GM19397 (cell line): ENCODE data around the gene PTPRK.

ENCODE experiments used
- ATAC-seq: cut with Tn5 transposase; IDR thresholded peaks from one replicate; pipeline ENCODE4 v1.9.1; 2021; ENCODE audit warnings: mild to moderate bottlenecking, moderate library complexity; ENCODE audit not compliant: unreplicated experiment

Gene PTPRK

DNA sequence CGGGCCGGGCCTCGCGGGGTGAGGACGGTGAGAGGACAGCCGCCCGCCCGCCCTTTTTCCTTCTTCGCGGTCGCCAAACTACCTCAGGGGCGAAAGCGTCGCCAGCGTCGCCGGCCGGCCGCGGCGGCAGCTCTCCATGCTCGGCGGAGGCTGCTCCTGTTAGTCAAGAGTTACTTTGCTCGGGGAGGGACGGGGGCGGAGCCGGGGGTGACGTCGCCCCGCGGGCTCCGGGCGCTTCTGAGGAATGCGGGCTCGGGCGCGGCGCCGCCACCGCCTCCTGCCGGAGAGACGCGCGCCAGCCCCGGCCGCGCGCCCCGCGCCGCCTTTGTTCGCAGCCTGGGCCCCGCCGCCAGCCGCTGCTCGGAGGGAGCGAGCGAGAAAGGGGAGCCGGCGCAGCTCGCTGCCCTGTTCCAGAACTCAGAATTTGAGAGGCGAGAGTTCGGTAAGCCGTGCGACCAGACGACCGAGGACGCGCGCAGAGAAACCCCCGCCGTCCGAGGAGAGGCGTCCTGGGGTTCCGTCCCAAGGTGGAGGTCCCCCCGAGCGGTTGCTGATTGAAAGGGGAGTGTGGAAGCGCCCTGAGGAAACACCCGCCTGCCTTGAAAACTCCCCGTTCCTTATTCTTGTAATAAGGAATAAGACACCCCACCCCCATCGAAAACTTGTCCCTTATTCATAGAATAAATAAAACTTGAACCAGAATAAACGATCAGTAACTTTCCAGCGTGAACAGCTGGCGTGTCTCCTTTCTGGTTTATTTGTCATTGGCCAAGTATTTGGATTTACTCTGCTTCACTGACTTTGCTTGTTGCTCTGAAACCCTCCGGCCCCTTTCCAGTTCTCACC lies at the start of gene PTPRK:
Gene PTPRK, minus strand, starts transcription at position 164 of the 846 bp plus-strand sequence. CDS start 241 bp downstream, outside the sequence.
- peak; percentile 86 for ATAC-seq

DNA sequence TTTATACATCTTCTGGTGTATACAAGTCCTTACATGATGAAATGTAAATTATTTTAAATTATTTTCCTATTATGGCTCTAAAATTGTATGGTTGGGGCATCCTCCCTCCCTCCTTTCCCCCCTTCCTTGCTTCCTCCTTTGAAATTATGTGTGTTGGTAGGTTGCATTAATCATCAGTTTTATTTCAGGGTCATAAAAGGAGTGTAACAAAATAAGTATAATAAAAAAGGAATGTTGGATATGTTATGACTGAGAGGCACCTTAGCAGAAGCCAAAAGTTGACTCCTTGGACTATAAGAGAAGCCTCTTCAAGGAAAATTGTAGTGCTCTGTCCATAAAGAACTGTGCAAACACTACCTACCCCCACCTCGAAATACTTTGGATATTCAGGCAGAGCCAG lies 46.6 kb upstream of the PTPRK start:
- no peak for ATAC-seq

DNA sequence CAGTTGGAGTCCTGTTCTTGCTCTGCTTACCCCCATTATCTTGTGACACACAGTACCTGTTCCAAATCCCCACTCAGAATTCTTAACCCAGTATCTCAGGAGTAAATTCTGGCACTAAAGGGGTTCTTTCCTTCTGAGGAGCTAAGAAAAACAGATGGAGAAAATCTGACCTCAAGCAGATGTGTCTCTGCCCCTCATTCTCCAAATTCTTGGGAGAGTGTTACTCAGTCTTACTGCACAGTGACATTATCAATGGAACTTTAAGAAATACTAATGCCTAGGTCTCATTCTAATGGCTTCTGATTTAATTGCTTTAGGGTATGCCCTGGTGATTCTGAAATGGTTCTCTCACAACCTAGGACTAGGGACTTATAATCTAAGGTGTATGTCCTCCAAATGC lies 40.6 kb upstream of the PTPRK start:
- no peak for ATAC-seq

DNA sequence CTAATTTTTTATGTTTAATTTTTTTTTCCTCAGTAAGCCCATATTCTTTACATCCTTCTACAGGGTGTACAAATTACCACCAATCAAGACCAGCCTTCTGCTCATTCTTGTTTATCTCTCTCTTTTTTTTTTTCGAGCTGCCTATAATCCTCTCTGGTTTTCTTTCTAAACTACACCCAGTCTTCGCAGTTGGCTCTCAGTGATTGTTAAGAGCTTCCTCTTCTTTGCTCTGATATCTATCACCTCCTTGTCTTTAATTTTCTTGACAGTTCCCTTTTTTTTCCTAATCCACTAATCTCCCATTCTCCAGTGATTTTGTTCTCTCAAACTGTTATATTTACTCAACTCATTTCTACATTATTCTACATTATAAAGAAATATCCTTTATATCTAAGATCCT lies 38.5 kb upstream of the PTPRK start:
- no peak for ATAC-seq

DNA sequence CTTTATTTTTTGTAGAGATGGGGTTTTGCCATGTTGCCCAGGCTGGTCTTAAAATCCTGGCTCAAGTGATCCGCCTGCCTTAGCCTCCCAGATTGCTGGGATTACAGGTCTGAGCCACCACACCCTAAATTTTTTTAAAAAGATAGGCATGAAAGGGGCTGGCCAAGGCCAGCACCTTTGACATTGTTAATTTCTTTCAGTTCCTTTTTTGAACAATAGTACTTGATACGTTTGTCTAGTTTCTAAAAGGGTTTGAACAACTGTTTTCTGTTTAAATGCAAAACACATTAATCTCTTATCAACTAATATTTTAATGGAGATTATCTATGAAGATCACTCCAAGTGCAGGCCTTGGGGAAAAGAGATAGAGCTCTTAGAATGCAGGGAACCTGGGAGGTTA lies 37.6 kb upstream of the PTPRK start:
- no peak for ATAC-seq

DNA sequence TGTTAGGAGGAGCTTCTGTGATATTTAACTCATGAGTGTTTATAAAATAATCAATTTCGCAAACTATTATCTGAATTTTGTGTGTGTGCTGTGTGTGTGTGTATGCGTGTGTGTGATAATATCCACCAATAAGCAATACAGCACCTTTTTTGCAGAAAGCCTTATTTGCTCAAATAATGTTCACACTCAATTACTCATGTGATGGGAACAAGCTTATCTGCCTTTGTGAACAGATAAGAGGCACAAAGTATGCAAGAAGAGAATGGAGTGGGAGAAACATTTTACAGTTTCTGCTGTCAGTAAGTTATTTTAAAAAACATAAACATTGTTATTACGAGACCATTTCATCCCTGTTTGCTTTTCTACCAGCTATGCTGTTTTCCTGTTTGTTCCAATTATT lies 36.7 kb upstream of the PTPRK start:
- ATAC-seq, result no peak

DNA sequence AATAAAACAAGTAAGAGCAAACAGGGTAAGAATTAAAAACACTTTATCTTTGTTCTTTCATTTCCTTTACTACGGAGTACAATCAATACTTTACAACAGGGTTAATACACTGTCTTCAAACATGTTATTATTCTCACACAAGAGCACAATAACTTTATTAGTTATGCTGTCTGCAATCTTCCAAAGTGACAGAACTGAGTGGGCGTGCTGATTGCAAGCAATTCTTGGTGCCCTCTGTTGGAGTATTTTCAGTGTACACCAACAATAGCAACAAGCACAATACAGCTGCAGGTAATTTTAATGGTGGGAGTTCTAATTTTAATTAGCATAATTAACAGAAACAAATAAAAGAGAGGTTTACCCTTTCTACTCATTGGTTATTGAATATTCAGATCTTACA lies 33.9 kb upstream of the PTPRK start:
- no peak for ATAC-seq

DNA sequence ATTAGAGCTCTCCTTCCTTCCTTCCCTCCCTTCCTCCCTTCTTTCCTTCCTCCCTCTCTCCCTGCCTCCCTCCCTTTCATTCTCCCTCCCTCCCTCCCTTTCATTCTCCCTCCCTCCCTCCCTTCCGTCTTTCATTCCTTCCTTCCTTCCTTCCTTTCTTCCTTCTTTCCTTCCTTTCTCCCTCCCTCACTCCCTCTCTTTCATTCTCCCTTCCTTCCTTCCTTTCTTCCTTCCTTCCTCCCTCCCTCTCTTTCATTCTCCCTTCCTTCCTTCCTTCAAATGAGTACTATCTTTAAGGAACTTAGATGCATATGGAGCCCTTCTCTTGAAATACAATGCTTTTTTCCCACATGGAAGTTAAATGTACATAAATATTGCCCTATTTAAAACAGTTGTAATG lies 20.9 kb upstream of the PTPRK start:
- no peak for ATAC-seq

DNA sequence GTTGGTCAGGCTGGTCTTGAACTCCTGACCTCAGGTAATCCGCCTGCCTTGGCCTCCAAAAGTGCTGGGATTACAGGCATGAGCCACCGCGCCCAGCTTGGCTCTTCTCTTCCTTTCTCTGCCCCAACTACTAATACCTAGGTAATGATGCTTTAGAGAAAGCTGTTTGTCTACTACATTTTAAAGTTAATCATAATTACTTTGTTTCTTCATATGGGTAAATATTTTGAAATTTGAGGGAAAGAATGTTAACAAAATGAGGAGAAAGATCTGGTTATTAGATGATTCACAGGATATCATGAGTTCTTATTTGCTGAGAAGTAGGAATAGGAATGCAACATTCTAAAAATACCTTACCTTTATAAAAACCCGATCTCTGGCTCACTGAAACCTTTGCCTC lies 18.4 kb upstream of the PTPRK start:
- no peak for ATAC-seq

DNA sequence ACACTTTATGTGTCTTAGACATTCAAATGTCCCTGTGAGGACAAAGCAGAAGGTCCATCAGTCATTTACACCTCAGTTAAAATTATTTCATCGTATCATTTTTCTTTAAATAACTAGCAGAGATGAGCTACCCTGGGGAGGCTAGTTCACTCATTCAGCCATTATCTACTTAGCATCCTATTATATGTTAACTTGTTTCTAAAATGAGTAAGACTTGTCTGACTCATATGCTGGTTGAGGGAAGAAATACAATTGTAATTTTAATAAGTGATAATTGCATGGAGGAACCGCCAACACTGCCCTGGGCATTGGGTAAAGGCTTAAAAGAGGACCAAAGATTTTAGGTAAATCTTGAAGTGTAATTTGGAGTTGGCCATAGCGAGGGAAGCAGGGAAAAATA lies 12.4 kb upstream of the PTPRK start:
- no peak for ATAC-seq

DNA sequence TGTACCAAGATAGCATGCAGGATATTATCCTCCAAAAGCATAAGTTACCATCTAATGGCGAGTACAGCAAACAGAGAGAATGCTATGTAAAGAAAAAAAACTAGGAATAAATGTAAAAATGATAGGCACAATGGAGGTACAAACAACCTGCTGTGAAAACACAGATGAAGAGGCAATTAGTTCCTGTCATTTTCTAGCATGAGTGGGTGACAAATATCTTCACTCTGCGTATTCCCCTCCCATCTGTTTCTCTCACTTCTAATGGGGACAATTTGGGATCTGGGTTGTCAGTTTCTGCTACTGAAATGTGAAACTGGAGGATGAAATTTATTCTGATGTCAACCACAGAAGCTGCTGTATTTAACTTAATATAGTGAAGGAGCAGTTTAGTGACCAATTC lies 11.7 kb upstream of the PTPRK start:
- ATAC-seq, result no peak

DNA sequence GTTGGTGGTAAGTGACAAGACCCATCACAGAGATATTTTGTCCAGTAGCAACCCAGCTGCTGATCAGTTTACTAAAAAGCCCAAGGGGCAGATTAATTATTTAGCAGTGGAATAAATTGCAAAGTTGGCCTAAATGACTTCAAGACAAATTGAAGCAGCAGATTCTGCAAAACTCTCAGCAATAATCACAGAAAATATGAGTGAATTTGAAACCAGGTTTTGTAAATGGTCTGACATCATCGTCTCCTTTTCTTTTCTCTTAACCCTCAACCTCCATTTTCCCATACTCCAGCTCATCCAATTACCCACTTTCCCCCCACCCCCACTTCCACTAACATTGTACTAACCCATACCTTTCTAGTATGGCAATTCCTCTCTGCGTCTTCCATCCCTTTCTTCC lies 11.3 kb upstream of the PTPRK start:
- ATAC-seq, result no peak

DNA sequence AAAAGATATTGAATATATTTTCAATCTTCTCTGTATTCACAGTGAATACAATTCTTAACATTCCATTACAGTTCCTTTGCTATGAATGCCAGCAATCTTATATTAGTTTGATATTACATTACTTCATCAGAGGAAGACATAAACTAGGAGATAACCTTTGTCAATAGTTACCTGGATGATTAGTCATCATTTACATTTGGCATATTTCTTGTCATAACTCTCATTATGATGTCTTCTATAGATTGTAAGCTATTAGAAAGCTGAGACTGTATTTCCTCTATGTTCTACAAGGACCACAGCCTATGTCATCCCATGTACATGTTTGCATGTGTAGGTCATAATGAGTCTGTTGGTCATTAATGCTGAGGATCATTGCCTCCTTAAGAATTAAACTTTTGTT lies 7.8 kb upstream of the PTPRK start:
- ATAC-seq, result no peak

DNA sequence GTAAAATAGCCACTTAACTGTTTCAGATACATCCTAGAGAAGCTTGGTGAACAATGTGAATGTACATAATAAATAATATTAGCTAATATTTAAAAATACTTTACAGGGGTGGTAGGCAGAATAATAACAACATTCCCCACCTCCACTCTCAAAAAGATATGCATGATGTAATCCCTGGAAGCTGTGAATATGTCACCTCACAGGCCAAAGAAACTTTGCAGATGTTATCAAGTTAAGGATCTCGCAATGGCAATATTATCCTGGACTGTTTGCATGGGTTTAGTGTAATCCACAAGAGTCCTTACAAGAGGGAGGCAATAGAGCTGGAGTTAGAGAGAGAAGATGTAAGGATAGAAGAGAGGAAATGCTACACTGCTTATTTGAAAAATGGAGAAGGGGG lies 7.0 kb upstream of the PTPRK start:
- ATAC-seq, result no peak

DNA sequence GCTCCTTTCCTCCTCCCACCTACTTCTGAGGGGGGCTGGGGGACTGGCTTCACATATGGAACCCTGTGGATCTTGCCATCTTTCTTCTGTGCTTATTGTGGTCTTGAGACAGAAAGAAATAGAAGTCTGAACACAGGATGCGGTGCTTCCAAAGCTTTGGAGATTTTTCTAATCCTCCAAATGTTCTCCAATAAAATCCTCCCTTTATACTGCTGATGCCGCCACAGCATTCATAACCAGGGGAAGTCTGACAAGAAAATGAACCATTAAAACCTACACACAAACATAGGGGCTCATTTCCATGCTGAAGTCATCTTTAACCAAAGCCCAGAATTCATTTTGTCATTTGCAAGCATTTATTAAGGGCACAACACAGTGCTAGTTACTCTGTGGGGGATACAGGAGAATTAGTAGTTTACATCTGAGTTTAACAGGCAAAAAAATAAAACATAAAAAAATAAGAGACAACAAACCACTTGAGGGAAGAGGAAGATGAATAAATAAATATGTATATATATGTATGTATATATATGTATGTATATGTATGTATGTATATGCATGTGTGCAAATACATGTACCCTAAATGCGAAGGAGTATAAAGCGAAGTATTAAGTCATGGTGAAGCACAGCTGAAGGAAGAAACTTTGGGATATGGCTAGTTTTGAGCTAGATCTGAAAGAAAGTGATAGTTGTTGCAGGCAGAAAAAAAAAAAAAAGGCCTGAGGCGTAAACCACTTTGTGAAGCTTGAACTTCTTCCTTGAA lies 5.9 kb upstream of the PTPRK start:
- ATAC-seq, result no peak

DNA sequence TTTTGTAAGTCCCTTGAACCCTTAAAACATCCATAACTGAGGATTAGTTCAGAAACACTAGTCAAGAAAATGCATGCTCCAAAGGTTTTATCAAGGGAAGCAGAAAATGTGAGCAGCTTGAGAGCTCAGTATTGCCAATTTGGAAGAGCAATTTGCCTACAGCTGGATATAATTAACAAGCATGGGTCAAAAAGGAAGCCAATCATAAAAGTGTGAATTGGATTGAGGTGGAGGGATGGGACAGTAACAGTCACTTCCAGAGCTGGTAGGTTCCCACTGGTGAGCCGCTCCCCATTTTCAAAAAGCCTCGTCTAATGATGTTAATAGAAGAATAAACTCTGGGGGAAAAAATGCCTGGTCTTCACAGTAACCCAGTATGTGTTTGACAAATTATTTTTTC lies 5.0 kb upstream of the PTPRK start:
- ATAC-seq, result no peak

DNA sequence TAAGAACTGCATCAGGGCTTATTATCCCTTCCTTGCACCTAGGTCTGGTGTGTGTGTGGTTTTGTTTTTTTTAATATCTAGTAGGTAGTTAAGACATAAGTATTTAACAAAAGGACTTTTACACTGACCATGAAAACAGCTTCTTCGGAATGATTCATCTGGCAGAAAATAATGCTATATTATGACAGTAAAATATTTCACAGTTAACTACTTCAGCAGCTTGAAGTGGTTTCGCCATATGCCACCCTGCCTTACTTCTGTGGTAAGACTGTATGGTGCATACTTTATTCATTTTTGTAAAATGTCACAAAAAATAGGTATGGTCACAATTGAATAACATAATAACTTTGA lies 858 bp upstream of the PTPRK start:
- ATAC-seq, result no peak

DNA sequence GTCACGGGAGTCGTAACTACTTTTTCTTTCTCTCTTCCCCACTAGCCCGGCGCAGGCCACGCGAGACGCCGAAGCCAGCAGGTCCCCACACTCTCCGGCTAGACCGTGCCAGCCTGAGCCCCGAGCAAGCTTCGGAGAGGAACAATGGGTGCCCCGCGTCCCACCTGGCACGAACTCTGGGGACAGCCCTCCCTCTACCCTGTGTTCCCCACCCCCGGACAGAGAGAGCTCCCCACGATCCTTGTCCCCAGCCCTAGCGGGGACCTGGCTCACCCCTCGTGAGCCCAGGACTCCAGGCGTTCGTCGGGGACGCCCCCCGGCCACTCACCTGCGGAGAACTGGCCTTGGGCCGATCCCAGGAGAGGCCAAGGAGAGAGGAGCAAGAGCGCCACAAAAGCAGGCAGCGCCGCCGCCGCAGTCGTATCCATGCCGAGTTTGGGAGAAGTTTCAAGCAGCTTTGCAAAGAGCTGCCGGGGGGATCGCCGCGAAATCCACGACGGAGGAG lies 416 bp downstream of the PTPRK start:
- peak; percentile 31 for ATAC-seq

DNA sequence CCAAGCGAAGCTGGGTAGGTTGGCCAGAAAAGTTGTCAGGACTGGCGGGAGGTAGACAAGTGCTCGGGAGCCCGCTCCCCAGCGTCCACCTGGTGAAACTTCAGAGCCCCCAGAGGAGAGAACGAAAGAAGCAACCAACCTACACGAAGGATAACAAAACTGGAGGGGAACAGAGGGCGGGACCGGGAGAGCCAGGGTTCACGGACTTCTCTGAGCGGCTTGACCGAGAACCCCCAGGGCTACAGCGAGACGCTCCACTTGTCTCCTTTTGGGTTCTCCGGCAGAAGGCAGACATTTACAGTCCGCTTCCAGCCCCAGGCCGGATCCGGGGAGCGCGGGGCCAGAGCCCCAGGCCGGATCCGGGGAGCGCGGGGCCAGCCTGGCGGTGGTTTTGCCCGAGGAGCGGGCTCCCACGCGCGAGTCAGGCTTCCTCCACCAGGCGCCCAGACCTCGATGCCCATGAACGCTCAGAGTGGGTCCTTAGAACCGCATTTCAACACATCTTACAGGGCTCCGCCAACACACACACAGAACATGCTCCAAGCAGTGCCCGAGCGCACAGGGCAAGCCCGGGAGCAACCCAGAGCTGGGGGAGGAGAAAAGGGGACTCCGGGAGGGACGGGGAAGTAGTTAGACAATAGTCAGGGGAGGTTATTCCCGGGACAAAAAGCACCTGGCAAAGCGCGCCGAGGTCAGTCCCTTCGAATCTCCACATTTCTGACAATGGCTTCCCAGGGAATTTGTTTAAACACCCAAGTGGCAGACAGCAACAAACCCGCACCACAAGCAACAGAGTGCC lies 1.1 kb downstream of the PTPRK start:
- ATAC-seq, result peak; percentile 22

DNA sequence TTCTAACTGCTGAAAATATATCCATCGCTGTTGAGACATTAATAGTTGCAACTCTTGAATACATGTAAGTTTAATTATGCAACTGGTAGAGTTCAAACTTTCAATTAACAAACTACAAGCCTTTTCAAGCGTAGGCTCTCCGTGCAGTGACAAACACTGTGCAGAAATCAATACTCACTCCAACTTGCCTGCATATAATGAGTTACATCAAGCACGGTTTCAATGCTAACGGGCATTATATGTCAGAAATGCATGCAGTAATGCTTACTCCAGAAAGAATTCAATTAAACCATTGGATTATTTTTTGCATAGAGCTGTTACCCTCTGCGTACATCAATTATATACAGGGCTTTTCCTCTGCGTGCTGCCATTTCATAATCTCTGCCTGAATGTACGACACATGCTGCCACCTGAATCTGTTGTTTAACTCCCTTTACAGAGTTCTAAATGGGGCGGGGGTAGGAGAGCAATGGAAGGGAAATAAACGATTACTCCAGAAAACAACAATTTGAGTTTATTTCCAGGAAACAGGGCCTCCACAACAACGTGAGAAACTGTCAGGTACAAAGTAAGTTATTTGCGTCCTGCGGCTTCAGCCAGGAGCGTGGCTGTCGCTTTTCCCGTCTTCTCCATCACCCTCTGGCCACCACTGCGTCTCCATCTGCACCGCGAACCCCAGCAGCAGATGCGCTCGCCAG lies 1.8 kb downstream of the PTPRK start:
- no peak for ATAC-seq

DNA sequence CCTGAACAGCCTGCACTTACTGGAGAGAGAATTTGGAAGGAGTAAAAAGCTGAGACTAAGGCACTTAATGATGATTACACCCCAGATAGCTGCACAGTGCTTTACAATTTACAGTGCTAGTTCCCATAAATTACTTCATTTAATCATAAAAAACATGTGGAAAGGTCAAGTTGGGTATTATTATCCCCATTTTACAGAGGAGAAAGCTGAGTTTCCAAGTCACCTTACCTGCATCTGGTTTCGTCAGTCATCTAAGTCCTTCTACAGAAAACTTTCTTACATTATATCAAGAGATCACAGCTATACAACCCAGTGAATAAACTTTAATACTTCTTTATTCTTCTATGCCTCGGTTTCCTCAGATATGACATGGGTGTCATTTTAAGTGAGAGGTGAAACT lies 3.3 kb downstream of the PTPRK start:
- no peak for ATAC-seq
